HL-60/S4 treated with phorbol 12-myristate 13-acetate at 8.2 ng/mL for 4 days and 3 days (cell line): Measurements from ENCODE around the gene MTHFS.
"Not testable (repeated sequence)": the region's sequence is repeated elsewhere in the genome, so short reads cannot be mapped to it uniquely, and the experiment has no call there.

Experiments used
- in situ Hi-C: fragments of 300-500 bp; cut with MboI; formaldehyde crosslinking; loops from 2 replicates; pipeline ENCODE4 v1.15.0; 2022; ENCODE audit warnings: low sequenced_read_pairs

MTHFS gene

GRCh38 chr15:79916502-79917132, 19.8 kb upstream of the MTHFS start:
- in situ Hi-C loops: no loop called here

GRCh38 chr15:79915776-79916501, 19.1 kb upstream of the MTHFS start:
- in situ Hi-C loops: not testable (repeated sequence)

DNA sequence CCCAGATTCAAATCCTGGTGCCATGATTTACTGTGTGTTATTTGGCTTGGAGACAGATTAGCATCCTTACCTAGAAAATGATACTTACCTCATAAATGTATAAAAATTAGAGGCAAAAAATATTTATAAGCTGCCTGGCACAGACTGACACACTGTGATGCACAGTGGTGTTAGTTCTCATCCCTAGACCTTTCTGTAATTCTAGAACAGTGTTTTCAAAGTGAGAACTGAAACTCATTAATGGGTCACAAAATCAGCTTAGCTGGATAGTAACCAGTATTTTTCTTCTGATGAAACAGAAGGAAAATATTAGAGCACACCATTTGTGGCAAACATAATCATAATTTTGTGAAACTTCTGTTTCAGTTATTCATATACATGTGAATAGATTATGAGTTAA, 17.9 kb upstream of the MTHFS start:
- in situ Hi-C loops: no loop called here

DNA sequence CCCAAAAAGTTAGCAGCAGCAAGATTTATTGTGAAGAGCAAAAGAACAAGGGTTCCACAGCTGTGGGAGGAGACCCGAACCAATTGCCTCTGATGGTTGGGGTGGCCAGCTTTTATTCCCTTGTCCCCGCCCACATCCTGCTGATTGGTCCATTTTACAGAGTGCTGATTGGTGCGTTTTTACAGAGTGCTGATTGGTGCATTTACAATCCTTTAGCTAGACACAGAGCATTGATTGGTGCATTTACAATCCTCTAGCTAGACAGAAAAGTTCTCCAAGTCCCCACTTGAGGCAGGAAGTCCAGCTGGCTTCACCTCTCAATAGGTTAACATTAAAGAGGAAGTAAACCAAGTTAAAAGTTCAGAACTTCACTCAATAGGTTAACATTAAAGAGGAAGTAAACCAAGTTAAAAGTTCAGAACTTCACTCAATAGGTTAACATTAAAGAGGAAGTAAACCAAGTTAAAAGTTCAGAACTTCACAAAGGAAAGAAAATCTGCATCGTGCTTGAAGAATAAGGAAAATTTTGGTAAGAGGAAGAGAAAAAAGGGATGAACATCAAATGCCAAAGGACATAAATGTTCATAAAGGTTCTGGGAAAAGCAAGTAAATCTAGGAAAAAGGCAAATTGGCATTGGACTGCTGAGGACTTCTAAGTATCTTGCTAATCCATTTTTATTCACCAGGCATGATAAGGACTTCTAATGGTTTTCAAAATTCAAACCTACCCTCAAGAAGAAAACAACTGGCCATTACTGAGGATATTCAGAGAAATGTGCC, 12.9 kb upstream of the MTHFS start:
- in situ Hi-C loops: not testable (repeated sequence)

- in situ Hi-C loops: no loop called here
Observed at GRCh38 chr15:79904271-79904670, 7.5 kb upstream of the MTHFS start.

DNA sequence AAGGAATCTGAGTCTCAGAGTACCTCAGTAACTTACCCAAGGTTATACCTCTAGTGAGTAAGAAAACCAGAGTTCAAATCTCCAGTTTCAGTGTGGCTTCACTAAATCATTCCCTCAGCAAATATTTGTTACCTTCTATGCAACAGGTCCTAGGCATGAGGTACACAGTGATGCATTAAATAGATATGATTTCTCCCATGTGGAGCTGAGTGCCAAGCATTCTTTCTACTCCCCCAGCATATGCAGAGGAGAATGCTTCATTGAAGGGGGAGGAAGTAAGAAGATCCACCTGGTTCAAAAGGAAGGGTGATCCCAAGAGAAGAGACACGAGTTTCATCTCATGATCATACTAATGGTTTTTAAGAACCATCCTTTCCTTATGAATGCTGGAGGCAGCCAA, 6.8 kb upstream of the MTHFS start:
- in situ Hi-C loops: no loop called here

DNA sequence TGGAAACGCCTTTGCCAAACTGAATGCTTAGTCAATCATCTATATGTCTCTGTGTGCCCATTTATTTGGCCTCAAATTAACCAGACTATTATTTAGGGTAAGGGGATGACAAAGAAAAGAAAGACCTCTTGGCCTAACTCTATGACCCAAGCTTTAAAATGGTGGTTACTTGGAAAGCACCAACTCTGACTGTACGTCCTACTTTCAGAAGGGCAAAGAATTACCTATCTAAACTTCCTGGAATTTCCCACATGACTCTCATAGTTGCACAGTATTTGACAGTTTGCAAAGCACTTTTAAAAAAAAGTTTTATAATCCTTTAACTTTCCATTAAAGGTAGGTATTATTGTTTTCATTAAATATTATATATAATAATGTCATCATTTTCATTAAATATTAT, 6.3 kb upstream of the MTHFS start:
- in situ Hi-C loops: no loop called here

GRCh38 chr15:79901958-79902357, 5.1 kb upstream of the MTHFS start:
- in situ Hi-C loops: no loop called here

GRCh38 chr15:79900818-79901378, 4.1 kb upstream of the MTHFS start:
- in situ Hi-C loops: not testable (repeated sequence)

DNA sequence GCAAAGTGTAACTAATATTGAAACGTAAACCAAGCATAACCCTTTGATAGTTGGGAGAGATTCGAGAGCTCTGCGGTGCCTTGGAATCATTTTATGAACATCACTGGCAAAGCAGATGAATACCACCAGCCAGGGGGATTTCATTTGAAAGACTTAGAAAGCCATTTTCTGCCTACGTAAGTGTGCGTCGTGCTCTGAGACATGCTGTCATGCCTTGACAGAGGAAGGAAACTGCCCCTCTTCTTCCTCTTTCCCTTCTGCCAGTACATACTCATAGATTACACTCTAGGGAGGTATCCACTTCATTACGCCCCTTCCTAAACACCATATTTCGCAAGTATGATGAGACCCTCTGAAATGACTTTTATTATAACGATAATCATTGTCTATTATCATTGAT, 3.3 kb upstream of the MTHFS start:
- in situ Hi-C loops: no loop called here

- in situ Hi-C loops: not testable (repeated sequence)
Observed at GRCh38 chr15:79898786-79899185, 2.0 kb upstream of the MTHFS start.

DNA sequence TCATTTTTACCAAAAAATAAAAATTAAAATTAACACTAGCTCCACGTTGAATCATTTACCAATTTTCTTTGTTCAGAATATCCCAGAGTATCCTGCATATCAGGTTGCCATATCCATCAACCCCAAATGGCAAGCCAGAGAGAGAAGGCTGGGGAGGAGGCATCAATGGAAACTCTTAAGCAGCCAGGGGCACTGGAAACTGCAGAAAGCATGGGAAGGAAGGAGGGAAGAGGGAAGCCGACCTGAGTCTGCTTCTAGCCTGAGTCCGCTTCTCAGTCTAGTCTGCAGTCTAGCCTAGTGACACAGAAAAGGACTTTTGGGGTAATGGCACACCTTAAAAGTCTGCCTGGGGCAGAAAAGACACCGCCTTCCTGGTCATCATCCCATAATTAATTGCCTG, 1.6 kb upstream of the MTHFS start:
- in situ Hi-C loops: no loop called here

GRCh38 chr15:79897701-79898113, 893 bp upstream of the MTHFS start:
- in situ Hi-C loops: no loop called here

DNA sequence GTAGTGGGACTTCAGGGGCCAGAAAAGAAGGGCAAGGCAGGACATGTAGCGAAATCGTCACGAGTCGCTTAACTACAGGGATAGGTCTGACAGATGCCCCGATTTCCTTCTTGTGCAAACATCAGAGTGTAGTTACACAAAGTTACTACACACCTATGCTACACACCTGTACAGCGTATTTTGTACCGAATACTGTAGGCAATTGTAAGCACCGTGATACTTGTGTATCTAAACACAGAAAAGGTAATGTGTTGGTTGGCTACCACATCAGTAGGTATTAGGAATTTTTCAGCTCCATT, 515 bp upstream of the MTHFS start:
- in situ Hi-C loops: no loop called here

- in situ Hi-C loops: no loop called here
Observed at GRCh38 chr15:79896131-79896633, 632 bp downstream of the MTHFS start.

DNA sequence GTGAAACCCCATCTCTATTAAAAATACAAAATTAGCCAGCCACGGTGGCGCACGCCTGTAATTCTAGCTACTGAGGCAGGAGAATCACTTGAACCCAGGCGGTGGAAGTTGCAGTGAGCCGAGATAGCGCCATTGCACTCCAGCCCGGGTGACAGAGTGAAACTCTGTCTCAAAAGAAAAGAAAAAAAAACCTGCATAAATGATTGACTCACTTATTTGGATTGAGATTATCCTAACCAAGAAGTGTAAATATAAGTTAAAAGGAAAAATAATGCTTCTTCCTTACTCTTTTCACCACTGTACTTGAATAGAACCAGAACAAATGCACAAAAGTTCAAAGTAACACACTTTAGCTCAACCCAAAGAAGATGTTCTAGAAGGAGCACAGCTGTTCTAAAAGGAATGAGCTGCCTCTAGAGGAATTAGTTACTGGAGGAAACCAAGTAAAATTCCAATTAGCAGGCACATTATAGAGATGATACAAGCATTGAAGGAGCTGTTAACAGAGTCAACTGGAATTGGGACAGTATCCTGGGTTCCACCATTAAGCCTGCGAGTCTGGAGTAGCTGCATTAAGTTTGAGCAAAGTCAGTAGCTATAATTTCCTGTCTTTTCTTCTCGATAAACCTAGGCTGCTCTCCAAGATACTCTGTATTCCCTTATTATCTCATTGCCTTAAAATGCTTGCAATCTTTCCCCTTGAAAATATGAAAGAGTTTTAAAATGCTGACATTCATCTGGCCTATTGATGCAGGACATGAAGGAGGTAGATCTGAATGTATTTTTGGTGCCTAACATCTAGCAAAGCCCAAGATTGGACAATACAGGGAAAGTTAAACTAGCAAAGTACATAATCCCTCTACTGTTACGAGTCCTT, 9.5 kb downstream of the MTHFS start:
- in situ Hi-C loops: no loop called here

DNA sequence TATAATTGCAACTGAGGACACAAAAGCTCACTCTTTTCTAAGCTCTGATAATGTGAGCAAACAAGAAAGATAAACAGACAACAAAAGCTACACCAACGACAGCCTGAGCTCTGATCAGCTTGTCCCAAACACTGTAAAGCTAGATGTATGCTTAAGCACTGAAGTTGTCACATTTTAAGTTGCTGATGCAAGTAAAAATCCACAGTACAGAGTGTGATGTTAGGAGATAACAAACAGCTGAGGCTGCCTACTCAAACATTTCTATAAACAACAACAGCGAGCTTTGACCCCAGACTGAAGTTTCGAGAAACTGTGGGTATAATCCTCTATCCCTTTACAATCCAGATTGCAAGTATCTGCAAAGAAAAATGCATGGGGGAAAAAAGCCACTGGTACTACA, 10.7 kb downstream of the MTHFS start:
- in situ Hi-C loops: no loop called here

DNA sequence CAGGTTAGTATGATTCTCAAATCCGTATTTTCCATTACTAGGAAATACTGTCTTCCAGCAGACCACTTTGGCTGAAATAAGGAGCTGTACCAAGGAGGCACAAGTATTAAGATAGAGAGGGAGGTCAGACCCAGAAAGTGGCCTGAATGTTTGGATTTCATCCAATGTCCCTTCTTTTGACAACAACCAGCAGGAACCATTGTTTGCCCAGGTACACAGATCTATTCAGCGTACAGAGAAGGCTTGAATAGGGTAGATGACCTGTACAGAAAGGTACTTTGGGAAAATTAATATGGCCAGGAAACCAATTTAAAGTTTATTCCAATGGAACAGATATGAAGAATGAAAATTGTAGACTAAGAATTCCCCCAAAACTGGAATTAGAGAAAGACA, 12.6 kb downstream of the MTHFS start:
- in situ Hi-C loops: no loop called here

- in situ Hi-C loops: no loop called here
Observed at GRCh38 chr15:79883579-79884203, 13.1 kb downstream of the MTHFS start.

GRCh38 chr15:79881668-79882067, 15.1 kb downstream of the MTHFS start:
- in situ Hi-C loops: no loop called here
